Keratinocyte (primary cell): ENCODE measurements around the gene AFDN. TPM values are rescaled to one million over a fixed set of nuclear protein-coding genes. Genes with fewer than 3 reads are reported as not detected.

ENCODE experiments used
- DNase-seq: peaks from one replicate; pipeline ENCODE4 v3.0.0-alpha.2; 2011; ENCODE audit warnings: low read depth, missing footprints, low spot score
- FAIRE-seq: peaks from 2 replicates; lab custom pipeline; 2011; peaks lifted over from hg19 to GRCh38; lab: Jason Lieb, UNC
- H2AFZ ChIP-seq: 2 replicates; pipeline ENCODE4 v1.6.0; 2012; ENCODE audit warnings: low read length, control low read depth, inconsistent platforms; ENCODE audit not compliant: control insufficient read depth
- H3K27ac ChIP-seq: 2 replicates; pipeline ENCODE4 v1.5.1; 2011; ENCODE audit warnings: low read length; ENCODE audit not compliant: control insufficient read depth, insufficient read depth
- H3K27me3 ChIP-seq: 3 replicates; pipeline ENCODE4 v1.6.0; 2011; ENCODE audit warnings: low read length; ENCODE audit not compliant: control insufficient read depth, insufficient read depth; ENCODE audit errors: extremely low read depth
- H3K36me3 ChIP-seq, 2 experiments: 2 replicates in 1 of 2; 3 replicates in 1 of 2; pipeline ENCODE4 v1.5.1; 2011; ENCODE audit warnings: low read length in 2 of 2, mild to moderate bottlenecking in 1 of 2; ENCODE audit not compliant: control insufficient read depth in 2 of 2, insufficient read depth in 2 of 2; ENCODE audit errors: extremely low read depth in 1 of 2
- H3K4me1 ChIP-seq: 3 replicates; pipeline ENCODE4 v1.5.1; 2011; ENCODE audit warnings: low read length; ENCODE audit not compliant: control insufficient read depth, insufficient read depth; ENCODE audit errors: extremely low read depth
- H3K4me2 ChIP-seq: 3 replicates; pipeline ENCODE4 v1.6.0; 2011; ENCODE audit warnings: low read depth, low read length; ENCODE audit not compliant: control insufficient read depth, insufficient read depth; ENCODE audit errors: extremely low read depth
- H3K4me3 ChIP-seq, 3 experiments: fragments of 200-600 bp in 1 of 3; sonication (generic) in 1 of 3; 2 replicates in 2 of 3; 3 replicates in 1 of 3; pipeline ENCODE4 v1.5.1; 2011 to 2016; ENCODE audit warnings: low read length in 3 of 3, mild to moderate bottlenecking in 3 of 3, control low read depth in 2 of 3, inconsistent platforms in 1 of 3, low read depth in 1 of 3, mixed read lengths in 1 of 3, mixed run types in 1 of 3, moderate library complexity in 1 of 3; ENCODE audit not compliant: control insufficient read depth in 2 of 3, insufficient read depth in 2 of 3; ENCODE audit errors: extremely low read depth in 1 of 3
- H3K79me2 ChIP-seq: 2 replicates; pipeline ENCODE4 v1.6.0; 2012; ENCODE audit warnings: low read length; ENCODE audit not compliant: control insufficient read depth, insufficient read depth
- H3K9ac ChIP-seq: 3 replicates; pipeline ENCODE4 v1.6.0; 2011; ENCODE audit warnings: low read length; ENCODE audit not compliant: control insufficient read depth, insufficient read depth; ENCODE audit errors: extremely low read depth
- H3K9me1 ChIP-seq: 3 replicates; pipeline ENCODE4 v1.6.0; 2011; ENCODE audit warnings: low read length; ENCODE audit not compliant: control insufficient read depth, insufficient read depth; ENCODE audit errors: extremely low read depth
- H3K9me3 ChIP-seq: 2 replicates; pipeline ENCODE4 v1.5.1; 2012; ENCODE audit warnings: low read depth, low read length; ENCODE audit not compliant: control insufficient read depth
- H4K20me1 ChIP-seq: 3 replicates; pipeline ENCODE4 v1.6.0; 2011; ENCODE audit warnings: low read length; ENCODE audit not compliant: control insufficient read depth, insufficient read depth; ENCODE audit errors: extremely low read depth
- CTCF ChIP-seq, 3 experiments: IDR thresholded peaks in 1 of 3; conservative IDR thresholded peaks in 1 of 3; optimal IDR thresholded peaks in 1 of 3; 2 replicates in 2 of 3; 3 replicates in 1 of 3; pipeline versions ENCODE3 to v1.5.1; 2011; ENCODE audit warnings: low read length in 3 of 3, mild to moderate bottlenecking in 3 of 3, moderate library complexity in 2 of 3, control low read depth in 1 of 3, inconsistent platforms in 1 of 3; ENCODE audit not compliant: insufficient read depth in 2 of 3; ENCODE audit errors: extremely low read depth in 1 of 3
- EZH2 ChIP-seq: IDR thresholded peaks from one replicate; pipeline ENCODE4 v1.6.1; 2012; ENCODE audit warnings: inconsistent platforms, mild to moderate bottlenecking, low read length, moderate library complexity
- dilution Hi-C: fragments of 300-500 bp; cut with MboI; formaldehyde crosslinking; loops from one replicate; pipeline ENCODE4 v1.7.0; 2020; ENCODE audit warnings: low sequenced_read_pairs; ENCODE audit not compliant: extremely low pct_ligation_motif_present
- polyA plus RNA-seq, 5 experiments: library from polyadenylated mRNA; depleted of rRNA in 3 of 5; stranded (reverse) in 3 of 5; stranded (forward) in 1 of 5; unstranded in 1 of 5; fragments of >200 nt; gene quantifications; 1 replicate in 1 of 5; 2 replicates in 3 of 5; 3 replicates in 1 of 5; pipeline versions ENCODE4 v1.2.1 to v1.2.3, GENCODE V29; 2011 to 2012; ENCODE audit warnings: missing spikeins in 2 of 5, low read depth in 1 of 5, low replicate concordance in 1 of 5

AFDN gene
- polyA plus RNA-seq, 1 donor (not counting 4 experiments of a cell fraction or from before 2014, with no cell fraction given) = 46.5 TPM

- TF ChIP-seq CTCF (optimal IDR thresholded peaks at IDR 0.05 in 1 of 3, IDR thresholded peaks at IDR 0.05 in 1 of 3, conservative IDR thresholded peaks at IDR 0.05 in 1 of 3; ENCODE audit: extremely low read depth in 1 of 3, insufficient read depth in 2 of 3, low read length in 3 of 3) (no peak), EZH2 (no peak)
- dilution Hi-C loops = no loop called here
- Histone ChIP-seq H3K4me3 (no peak overlapping the region), H3K9me1 (no peaks in the 10 kb centered on the region), H3K79me2 (no peaks in the 10 kb centered on the region), H3K27me3 (no peaks in the 10 kb centered on the region), H3K9me3 (no peaks in the 10 kb centered on the region), H3K27ac (no peak overlapping the region), H3K4me1 (no peaks in the 10 kb centered on the region), H2AFZ (no peak overlapping the region), H3K9ac (no peak overlapping the region), H4K20me1 (no peaks in the 10 kb centered on the region), H3K4me2 (no peak overlapping the region), H3K36me3 (peaks cover 29 to 44% of the 10 kb centered on the region in 2 experiments)
- FAIRE-seq (no peak), DNase-seq (no peak)
Measured at GRCh38 chr6:167921831-167922230, 95.1 kb downstream of the AFDN start.

- Histone ChIP-seq H3K36me3 (peaks cover 21 to 23% of the 10 kb centered on the region in 2 experiments), H3K4me2 (no peak overlapping the region), H3K79me2 (no peaks in the 10 kb centered on the region), H3K4me1 (no peaks in the 10 kb centered on the region), H2AFZ (no peak overlapping the region), H3K4me3 (no peak overlapping the region), H3K9me3 (no peaks in the 10 kb centered on the region), H3K9me1 (no peaks in the 10 kb centered on the region), H4K20me1 (no peaks in the 10 kb centered on the region), H3K9ac (no peak overlapping the region), H3K27ac (no peak overlapping the region), H3K27me3 (no peaks in the 10 kb centered on the region)
- dilution Hi-C loops = no loop called here
- TF ChIP-seq CTCF (optimal IDR thresholded peaks at IDR 0.05 in 1 of 3, IDR thresholded peaks at IDR 0.05 in 1 of 3, conservative IDR thresholded peaks at IDR 0.05 in 1 of 3; ENCODE audit: extremely low read depth in 1 of 3, insufficient read depth in 2 of 3, low read length in 3 of 3) = no peak
- no peak for TF ChIP-seq EZH2
- no peak for DNase-seq
- FAIRE-seq = no peak
Measured at GRCh38 chr6:167925026-167925425, 98.3 kb downstream of the AFDN start.
